PC-3 (cell line): ENCODE results near the gene RAC3.

Source experiments
- CTCF ChIP-seq: fragments of 300-600 bp; sonication (generic); conservative IDR thresholded peaks from 2 replicates; pipeline ENCODE4 v1.5.1; 2017; ENCODE audit warnings: antibody characterized with exemption, low read depth, mild to moderate bottlenecking, low read length
- EZH2 ChIP-seq: fragments of 300-600 bp; sonication (generic); IDR thresholded peaks from one replicate; pipeline ENCODE4 v1.6.1; 2017; ENCODE audit warnings: antibody characterized with exemption, mild to moderate bottlenecking, low read length; ENCODE audit not compliant: unreplicated experiment
- EZH2phosphoT487 ChIP-seq: fragments of 300-600 bp; sonication (generic); IDR thresholded peaks from 2 replicates; pipeline ENCODE4 v1.6.1; 2018; ENCODE audit warnings: mild to moderate bottlenecking, antibody characterized with exemption, low read length, borderline replicate concordance

- TF ChIP-seq CTCF (no peak), EZH2phosphoT487 (no peak), EZH2 (no peak)
Measured at GRCh38 chr17:82028966-82029365, 2.5 kb upstream of the RAC3 start.
